Ovary (tissue), 3 donors: Measurements from ENCODE around the gene SYNJ1.

ENCODE experiments used
- POLR2A ChIP-seq: fragments of 450-650 bp; IDR thresholded peaks from one replicate; pipeline ENCODE4 v1.6.1; 2017; ENCODE audit warnings: antibody characterized with exemption, mild to moderate bottlenecking, moderate library complexity
- TF ChIP-seq, protein P1 (sequence below), 3 donors: fragments of 450-650 bp in 2 of 3; fragments of 200-600 bp in 1 of 3; IDR thresholded peaks; one replicate each; pipeline versions ENCODE4 v1.5.1 to v1.8.0; 2016 to 2022; ENCODE audit warnings: antibody characterized with exemption in 3 of 3, mild to moderate bottlenecking in 1 of 3
- donor health status: DM: no; HTN: no; CAD: no.

GRCh38 chr21:32770871-32771523 is 43.2 kb upstream of the SYNJ1 start:
- TF ChIP-seq, protein P1, sequence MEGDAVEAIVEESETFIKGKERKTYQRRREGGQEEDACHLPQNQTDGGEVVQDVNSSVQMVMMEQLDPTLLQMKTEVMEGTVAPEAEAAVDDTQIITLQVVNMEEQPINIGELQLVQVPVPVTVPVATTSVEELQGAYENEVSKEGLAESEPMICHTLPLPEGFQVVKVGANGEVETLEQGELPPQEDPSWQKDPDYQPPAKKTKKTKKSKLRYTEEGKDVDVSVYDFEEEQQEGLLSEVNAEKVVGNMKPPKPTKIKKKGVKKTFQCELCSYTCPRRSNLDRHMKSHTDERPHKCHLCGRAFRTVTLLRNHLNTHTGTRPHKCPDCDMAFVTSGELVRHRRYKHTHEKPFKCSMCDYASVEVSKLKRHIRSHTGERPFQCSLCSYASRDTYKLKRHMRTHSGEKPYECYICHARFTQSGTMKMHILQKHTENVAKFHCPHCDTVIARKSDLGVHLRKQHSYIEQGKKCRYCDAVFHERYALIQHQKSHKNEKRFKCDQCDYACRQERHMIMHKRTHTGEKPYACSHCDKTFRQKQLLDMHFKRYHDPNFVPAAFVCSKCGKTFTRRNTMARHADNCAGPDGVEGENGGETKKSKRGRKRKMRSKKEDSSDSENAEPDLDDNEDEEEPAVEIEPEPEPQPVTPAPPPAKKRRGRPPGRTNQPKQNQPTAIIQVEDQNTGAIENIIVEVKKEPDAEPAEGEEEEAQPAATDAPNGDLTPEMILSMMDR (IDR thresholded peaks at IDR 0.05): no peak
- no peak for TF ChIP-seq POLR2A
